HG03469 (cell line): ENCODE results near the gene ATF2.
"Not testable (repeated sequence)": the region's sequence is repeated elsewhere in the genome, so short reads cannot be mapped to it uniquely, and the experiment has no call there.

Source experiments
- ATAC-seq: cut with Tn5 transposase; IDR thresholded peaks from one replicate; pipeline ENCODE4 v1.9.1; 2021; ENCODE audit warnings: mild to moderate bottlenecking, moderate library complexity, moderate number of reproducible peaks; ENCODE audit not compliant: unreplicated experiment

ATF2 gene

DNA sequence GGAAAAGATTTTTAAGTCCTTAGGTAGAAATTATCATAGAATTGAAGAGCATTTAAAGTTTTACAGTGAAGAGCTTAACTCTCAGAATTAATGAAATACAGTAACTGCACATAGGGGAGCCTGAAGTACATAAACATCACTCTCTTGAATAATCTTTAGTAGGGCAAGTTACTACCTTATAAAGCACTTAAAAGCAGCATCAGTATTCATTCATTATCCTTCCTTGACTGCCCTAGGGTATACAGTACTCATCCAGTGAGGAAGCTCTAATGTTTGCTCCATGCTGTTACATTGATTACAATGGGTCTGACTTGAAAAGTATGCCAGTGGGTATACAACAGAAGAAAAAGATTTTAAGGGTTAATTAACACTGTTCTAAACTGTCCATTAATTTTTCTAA lies 66.5 kb downstream of the ATF2 start:
- ATAC-seq: no peak

DNA sequence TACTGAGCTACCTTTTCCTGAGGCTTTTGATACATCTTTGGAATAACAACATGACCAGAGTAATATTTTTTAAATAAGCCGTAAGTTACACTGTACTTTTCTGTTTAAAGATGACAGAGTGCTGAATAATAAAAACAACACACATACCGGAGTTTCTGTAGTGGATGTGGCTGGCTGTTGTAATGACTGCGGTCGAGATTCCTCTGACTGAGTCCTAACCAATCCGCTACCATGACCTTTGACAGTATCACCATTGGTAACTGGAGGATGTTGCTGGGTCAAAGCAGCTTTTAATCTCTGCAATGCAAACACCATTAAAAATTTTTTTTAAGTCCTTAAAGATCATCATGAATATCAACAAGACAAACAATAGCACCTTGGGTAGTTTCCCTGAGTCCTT lies 70.7 kb downstream of the ATF2 start:
- no peak for ATAC-seq

DNA sequence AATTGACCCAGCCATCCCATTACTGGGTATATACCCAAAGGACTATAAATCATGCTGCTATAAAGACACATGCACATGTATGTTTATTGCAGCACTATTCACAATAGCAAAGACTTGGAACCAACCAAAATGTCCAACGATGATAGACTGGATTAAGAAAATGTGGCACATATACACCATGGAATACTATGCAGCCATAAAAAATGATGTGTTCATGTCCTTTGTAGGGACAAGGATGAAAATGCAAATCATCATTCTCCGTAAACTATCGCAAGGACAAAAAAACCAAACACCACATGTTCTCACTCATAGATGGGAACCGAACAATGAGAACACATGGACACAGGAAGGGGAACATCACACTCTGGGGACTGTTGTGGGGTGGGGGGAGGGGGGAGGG lies 83.9 kb downstream of the ATF2 start:
- ATAC-seq: not testable (repeated sequence)

- ATAC-seq: no peak
Measured at GRCh38 chr2:175080479-175080878, 87.5 kb downstream of the ATF2 start.

- ATAC-seq: no peak
Measured at GRCh38 chr2:175076272-175076671, 91.7 kb downstream of the ATF2 start.

DNA sequence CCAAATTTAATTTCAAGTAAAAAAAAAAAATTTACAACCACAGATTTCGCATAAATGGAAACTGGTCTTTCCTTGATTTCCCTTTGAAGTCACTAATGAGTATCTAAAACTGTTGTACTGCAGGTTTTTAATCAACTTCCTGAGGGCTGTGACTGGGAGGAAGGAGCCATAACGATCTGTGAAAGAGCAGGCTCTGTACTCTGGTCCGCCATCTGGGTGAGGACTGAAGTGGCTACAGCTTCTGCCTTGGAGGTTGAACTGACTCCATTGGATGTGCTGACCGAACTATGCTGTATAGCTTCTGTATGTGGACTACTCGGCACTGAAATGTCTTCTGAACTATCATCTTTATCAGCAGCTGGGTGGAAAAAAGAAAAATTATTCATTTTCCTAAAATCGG lies 93.5 kb downstream of the ATF2 start:
- ATAC-seq: no peak

- ATAC-seq: no peak
Measured at GRCh38 chr2:175068534-175068933, 99.5 kb downstream of the ATF2 start.

DNA sequence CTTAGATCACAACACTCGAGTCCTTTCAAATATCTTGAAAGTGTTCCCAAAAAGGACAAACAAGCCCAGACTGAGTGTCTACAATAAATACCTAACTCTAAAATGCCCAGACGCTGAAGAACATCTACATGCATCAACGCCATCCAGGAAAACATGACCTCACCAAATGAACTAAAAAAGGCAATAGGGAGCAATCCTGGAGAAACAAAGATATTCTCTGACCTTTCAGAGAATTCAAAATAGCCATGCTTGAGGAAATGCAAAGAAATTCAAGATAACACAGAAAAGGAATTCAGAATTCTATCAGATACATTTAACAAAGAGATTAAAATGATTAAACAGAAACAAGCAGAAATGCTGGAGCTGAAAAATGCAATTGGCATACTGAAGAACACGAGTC lies 101.6 kb downstream of the ATF2 start:
- no peak for ATAC-seq

DNA sequence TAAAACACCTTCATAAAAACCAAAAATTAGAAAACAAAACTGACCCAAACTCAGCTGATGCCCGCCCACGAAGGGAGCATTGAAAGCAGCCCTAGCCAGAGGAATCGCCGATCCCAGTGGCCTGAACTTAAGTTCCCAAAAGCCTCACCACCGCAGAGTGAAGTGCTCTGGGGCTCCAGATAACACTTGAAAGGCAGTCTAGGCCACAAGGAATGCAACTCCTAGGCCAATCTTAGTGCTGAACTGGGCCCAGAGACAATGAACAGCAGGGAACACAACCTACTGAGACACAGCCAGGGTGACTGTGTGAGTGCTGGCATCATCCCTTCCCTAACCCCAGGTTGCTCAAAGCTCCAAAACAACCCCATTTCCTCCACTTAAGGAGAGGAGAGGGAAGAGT lies 103.2 kb downstream of the ATF2 start:
- ATAC-seq: no peak

GRCh38 chr2:175063741-175064140 lies 104.3 kb downstream of the ATF2 start:
- no peak for ATAC-seq

DNA sequence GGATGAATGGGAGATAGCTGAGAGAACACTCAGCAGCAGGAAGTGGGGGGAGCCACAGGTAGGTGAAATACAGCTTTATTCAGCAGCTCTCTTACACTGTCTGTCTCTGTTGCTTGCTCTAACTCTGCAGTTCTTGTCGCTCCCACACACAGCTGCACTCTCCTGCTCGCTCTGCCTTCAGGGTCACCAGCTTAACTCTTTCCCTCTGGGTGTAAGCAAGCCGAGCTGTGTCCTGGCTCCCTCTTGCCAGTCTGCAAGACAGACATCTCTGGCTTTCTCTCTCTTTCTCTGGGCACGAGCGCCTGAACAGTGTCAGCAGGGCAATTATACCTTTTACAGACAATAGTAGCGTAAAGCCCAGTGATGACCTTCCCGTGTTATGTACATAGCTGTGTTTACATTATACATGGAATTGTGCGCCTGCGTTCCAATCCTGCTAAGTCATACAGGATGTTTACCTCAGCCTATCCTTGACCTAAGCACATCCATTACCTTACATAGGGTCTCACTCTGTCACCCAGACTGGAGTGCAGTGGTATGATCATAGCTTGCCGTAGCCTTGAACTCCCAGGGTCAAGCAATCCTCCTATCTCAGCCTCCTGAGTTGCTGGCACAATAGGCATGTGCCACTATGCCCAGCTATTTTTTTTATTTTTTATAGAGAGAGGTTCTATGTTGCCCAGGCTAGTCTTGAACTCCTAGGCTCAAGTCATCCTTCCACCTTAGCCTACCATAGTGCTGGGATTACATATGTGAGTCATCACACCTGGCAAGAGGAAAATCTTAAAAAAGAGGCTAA lies 105.0 kb downstream of the ATF2 start:
- ATAC-seq: no peak

GRCh38 chr2:175057078-175057685 lies 110.8 kb downstream of the ATF2 start:
- no peak for ATAC-seq

- no peak for ATAC-seq
Measured at GRCh38 chr2:175055993-175056392, 112.0 kb downstream of the ATF2 start.

GRCh38 chr2:175054340-175054739 lies 113.7 kb downstream of the ATF2 start:
- no peak for ATAC-seq

DNA sequence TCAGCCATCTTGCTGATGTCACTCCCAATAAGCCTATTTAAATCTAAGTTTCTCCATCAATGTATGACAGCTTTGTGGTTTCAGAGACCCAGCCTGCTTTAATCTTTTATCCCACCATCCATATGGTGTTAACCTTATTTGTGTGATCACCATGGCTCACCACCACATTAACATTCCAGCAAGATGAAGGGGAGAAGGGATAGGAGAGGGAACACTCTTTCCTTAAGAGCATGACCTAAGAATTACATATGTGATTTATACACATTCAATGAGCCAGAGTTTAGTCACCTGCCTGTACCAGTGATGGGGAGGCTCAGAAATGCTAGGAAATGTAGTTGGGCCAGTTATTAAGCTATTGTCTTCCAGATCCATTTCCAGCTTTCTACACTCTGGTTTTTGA lies 118.3 kb downstream of the ATF2 start:
- ATAC-seq: no peak

GRCh38 chr2:175048275-175048674 lies 119.7 kb downstream of the ATF2 start:
- ATAC-seq: no peak

DNA sequence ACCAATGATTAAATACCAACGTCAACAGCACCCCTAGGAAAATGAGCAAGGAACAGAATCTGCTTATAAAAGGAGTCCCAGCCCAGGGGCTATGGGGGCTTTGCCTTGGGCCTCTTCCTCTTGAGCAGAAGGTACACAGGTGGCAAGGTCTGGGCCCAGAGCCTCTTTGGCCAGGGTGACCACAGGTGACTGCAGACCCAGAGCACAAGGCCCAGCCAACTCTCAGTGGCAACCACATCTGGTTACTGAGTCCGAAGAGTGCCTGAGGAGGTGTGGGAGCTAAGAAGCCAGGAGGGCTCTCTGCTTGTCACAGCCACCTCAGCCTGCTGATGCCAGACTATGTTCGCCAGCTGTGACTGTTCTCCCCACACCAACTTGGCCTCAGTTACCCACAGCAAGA lies 128.5 kb downstream of the ATF2 start:
- no peak for ATAC-seq

- ATAC-seq: no peak
Measured at GRCh38 chr2:175039031-175039430, 129.0 kb downstream of the ATF2 start.

- ATAC-seq: no peak
Measured at GRCh38 chr2:175037941-175038340, 130.1 kb downstream of the ATF2 start.

GRCh38 chr2:175036582-175037018 lies 131.4 kb downstream of the ATF2 start:
- ATAC-seq: no peak

GRCh38 chr2:175035806-175036205 lies 132.2 kb downstream of the ATF2 start:
- no peak for ATAC-seq

DNA sequence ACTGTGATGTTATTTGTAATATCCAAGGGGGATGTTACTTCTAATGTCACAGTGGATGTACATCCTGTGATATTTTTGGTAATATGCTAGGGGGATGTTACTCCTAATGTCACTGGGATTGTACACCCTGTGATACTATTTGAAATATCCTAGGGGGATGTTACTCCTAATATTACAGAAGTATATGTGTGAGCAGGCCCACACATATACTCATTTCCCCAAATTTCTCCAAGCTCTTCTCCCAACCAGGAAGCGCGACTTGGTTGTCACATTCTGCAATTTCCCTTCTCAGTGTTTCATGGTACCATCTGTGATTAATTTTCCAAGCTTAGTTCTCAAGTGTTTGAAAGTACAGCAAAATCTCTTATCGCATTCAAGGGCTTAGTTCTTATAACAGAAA lies 133.3 kb downstream of the ATF2 start:
- ATAC-seq: no peak
